H9 (cell line): ENCODE measurements around the gene PEAK3. TPM values are rescaled to one million over a fixed set of nuclear protein-coding genes. Genes with fewer than 3 reads are reported as not detected.

Experiments
- DNase-seq: peaks from one replicate; pipeline ENCODE4 v3.0.0-alpha.2; 2017
- H2AFZ ChIP-seq: one replicate; pipeline ENCODE4 v1.6.1; 2013; ENCODE audit warnings: mild to moderate bottlenecking, low read length, control low read depth, moderate library complexity
- H2AK5ac ChIP-seq: 2 replicates; pipeline ENCODE4 v1.6.1; 2013; ENCODE audit warnings: low read length, control low read depth, mixed read lengths; ENCODE audit not compliant: insufficient read length
- H2BK120ac ChIP-seq: one replicate; pipeline ENCODE4 v1.6.1; 2013; ENCODE audit warnings: low read depth, mild to moderate bottlenecking, low read length, control low read depth, inconsistent platforms; ENCODE audit not compliant: poor library complexity, severe bottlenecking
- H2BK12ac ChIP-seq: 2 replicates; pipeline ENCODE4 v1.6.1; 2013; ENCODE audit warnings: low read length, control low read depth, mixed read lengths, low read depth; ENCODE audit not compliant: insufficient read length
- H2BK15ac ChIP-seq: 2 replicates; pipeline ENCODE4 v1.6.1; 2013; ENCODE audit warnings: low read depth, low read length, control low read depth
- H2BK20ac ChIP-seq: one replicate; pipeline ENCODE4 v1.6.1; 2013; ENCODE audit warnings: low read depth, mild to moderate bottlenecking, low read length, control low read depth, inconsistent platforms; ENCODE audit not compliant: poor library complexity, severe bottlenecking
- H2BK5ac ChIP-seq: 2 replicates; pipeline ENCODE4 v1.6.1; 2013; ENCODE audit warnings: low read length, control low read depth, mixed read lengths; ENCODE audit not compliant: insufficient read length
- H3K14ac ChIP-seq: 2 replicates; pipeline ENCODE4 v1.6.1; 2013; ENCODE audit warnings: low read length, control low read depth; ENCODE audit not compliant: insufficient read depth
- H3K18ac ChIP-seq: 2 replicates; pipeline ENCODE4 v1.6.1; 2013; ENCODE audit warnings: low read depth, mild to moderate bottlenecking, mixed read lengths, low read length, control low read depth; ENCODE audit not compliant: insufficient read length
- H3K23ac ChIP-seq: 2 replicates; pipeline ENCODE4 v1.6.1; 2013; ENCODE audit warnings: low read length, control low read depth, mixed read lengths, low read depth; ENCODE audit not compliant: insufficient read length
- H3K23me2 ChIP-seq: 2 replicates; pipeline ENCODE4 v1.6.1; 2013; ENCODE audit warnings: low read depth, mild to moderate bottlenecking, mixed read lengths, low read length, control low read depth; ENCODE audit not compliant: insufficient read length, poor library complexity, severe bottlenecking
- H3K27ac ChIP-seq: 2 replicates; pipeline ENCODE4 v1.5.1; 2013; ENCODE audit warnings: low read length, control low read depth, mixed read lengths, low read depth; ENCODE audit not compliant: insufficient read length
- H3K27me3 ChIP-seq: 2 replicates; pipeline ENCODE4 v1.6.1; 2013; ENCODE audit warnings: low read length, control low read depth, inconsistent platforms; ENCODE audit not compliant: insufficient read depth
- H3K4ac ChIP-seq: 2 replicates; pipeline ENCODE4 v1.6.1; 2013; ENCODE audit warnings: low read depth, mild to moderate bottlenecking, control low read depth, inconsistent platforms, low read length, moderate library complexity
- H3K4me1 ChIP-seq: 2 replicates; pipeline ENCODE4 v1.6.1; 2013; ENCODE audit warnings: low read length, control low read depth, inconsistent platforms; ENCODE audit not compliant: insufficient read depth
- H3K4me2 ChIP-seq: 2 replicates; pipeline ENCODE4 v1.6.1; 2013; ENCODE audit warnings: low read length, control low read depth, mixed read lengths; ENCODE audit not compliant: insufficient read length, insufficient read depth
- H3K56ac ChIP-seq: 2 replicates; pipeline ENCODE4 v1.6.1; 2013; ENCODE audit warnings: low read depth, mild to moderate bottlenecking, mixed read lengths, low read length, control low read depth; ENCODE audit not compliant: insufficient read length
- H3K79me1 ChIP-seq: 2 replicates; pipeline ENCODE4 v1.6.1; 2013; ENCODE audit warnings: low read depth, mild to moderate bottlenecking, moderate library complexity, low read length, control low read depth, inconsistent platforms; ENCODE audit not compliant: insufficient read depth, poor library complexity, severe bottlenecking
- H3K79me2 ChIP-seq: 2 replicates; pipeline ENCODE4 v1.6.1; 2013; ENCODE audit warnings: low read length, control low read depth, inconsistent platforms; ENCODE audit not compliant: insufficient read depth
- H3K9ac ChIP-seq: 2 replicates; pipeline ENCODE4 v1.6.1; 2013; ENCODE audit warnings: low read length, control low read depth, mixed read lengths; ENCODE audit not compliant: insufficient read length; ENCODE audit errors: extremely low read depth
- H3K9me3 ChIP-seq: one replicate; pipeline ENCODE4 v1.6.1; 2013; ENCODE audit warnings: low read depth, low read length, inconsistent platforms; ENCODE audit not compliant: control insufficient read depth
- H3T11ph ChIP-seq: one replicate; pipeline ENCODE4 v1.6.1; 2013; ENCODE audit warnings: mild to moderate bottlenecking, low read length, control low read depth, inconsistent platforms
- H4K20me1 ChIP-seq: one replicate; pipeline ENCODE4 v1.6.1; 2013; ENCODE audit not compliant: control insufficient read depth, insufficient read length, insufficient read depth
- H4K5ac ChIP-seq: 2 replicates; pipeline ENCODE4 v1.6.1; 2013; ENCODE audit warnings: low read depth, mild to moderate bottlenecking, mixed read lengths, low read length, control low read depth; ENCODE audit not compliant: insufficient read length
- H4K8ac ChIP-seq: replicated peaks from 2 replicates; pipeline ENCODE4 v1.6.1; 2013; ENCODE audit warnings: low read length, control low read depth, mixed read lengths, low read depth; ENCODE audit not compliant: insufficient read length
- H4K91ac ChIP-seq: 2 replicates; pipeline ENCODE4 v1.6.1; 2013; ENCODE audit warnings: low read depth, mild to moderate bottlenecking, moderate library complexity, mixed read lengths, low read length, control low read depth; ENCODE audit not compliant: insufficient read length
- H3K27ac Mint-ChIP-seq, 3 experiments: 2 replicates in 2 of 3; 3 replicates in 1 of 3; pipeline ENCODE4 v1.8.0; 2020 to 2021; ENCODE audit warnings: mixed read lengths in 3 of 3, mild to moderate bottlenecking in 1 of 3, moderate library complexity in 1 of 3
- H3K27me3 Mint-ChIP-seq: 2 replicates; pipeline ENCODE4 v1.8.0; 2021; ENCODE audit warnings: low read depth, mild to moderate bottlenecking, moderate library complexity, mixed read lengths
- H3K36me3 Mint-ChIP-seq, 3 experiments: 2 replicates in 2 of 3; 3 replicates in 1 of 3; pipeline ENCODE4 v1.8.0; 2020 to 2021; ENCODE audit warnings: low read depth in 3 of 3, mixed read lengths in 3 of 3; ENCODE audit not compliant: insufficient read depth in 1 of 3
- H3K4me1 Mint-ChIP-seq, 2 experiments: 2 replicates each; pipeline ENCODE4 v1.8.0; 2020; ENCODE audit warnings: mixed read lengths in 2 of 2
- H3K4me3 Mint-ChIP-seq, 2 experiments: 2 replicates in 1 of 2; 3 replicates in 1 of 2; pipeline ENCODE4 v1.8.0; 2020 to 2021; ENCODE audit warnings: mild to moderate bottlenecking in 2 of 2, mixed read lengths in 2 of 2, moderate library complexity in 1 of 2
- H3K9me3 Mint-ChIP-seq, 2 experiments: 2 replicates in 1 of 2; 3 replicates in 1 of 2; pipeline ENCODE4 v1.8.0; 2020; ENCODE audit warnings: mild to moderate bottlenecking in 2 of 2, mixed read lengths in 2 of 2, moderate library complexity in 1 of 2
- WGBS: extraction: QIAGEN DNeasy Blood & Tissue Kit; methylation state at CpG from one replicate; pipeline ENCODE4 v1.1.7; 2013; ENCODE audit warnings: missing lambda C conversion rate, low lambda C conversion rate, mixed read lengths; ENCODE audit not compliant: insufficient read length; ENCODE audit errors: extremely low coverage; 5-methylcytosine and 5-hydroxymethylcytosine counted together
- total RNA-seq: library from RNA; stranded (reverse); gene quantifications from 2 replicates; pipeline ENCODE4 v1.2.1, GENCODE V29; 2021
- TF ChIP-seq, protein P1 (sequence below): fragments of 200-600 bp; sonication (generic); conservative IDR thresholded peaks from 3 replicates; pipeline ENCODE4 v1.8.0; 2021; ENCODE audit warnings: antibody characterized with exemption, mild to moderate bottlenecking

PEAK3 gene
- total RNA-seq, 1 experiment from 2014 or later = not detected

DNA sequence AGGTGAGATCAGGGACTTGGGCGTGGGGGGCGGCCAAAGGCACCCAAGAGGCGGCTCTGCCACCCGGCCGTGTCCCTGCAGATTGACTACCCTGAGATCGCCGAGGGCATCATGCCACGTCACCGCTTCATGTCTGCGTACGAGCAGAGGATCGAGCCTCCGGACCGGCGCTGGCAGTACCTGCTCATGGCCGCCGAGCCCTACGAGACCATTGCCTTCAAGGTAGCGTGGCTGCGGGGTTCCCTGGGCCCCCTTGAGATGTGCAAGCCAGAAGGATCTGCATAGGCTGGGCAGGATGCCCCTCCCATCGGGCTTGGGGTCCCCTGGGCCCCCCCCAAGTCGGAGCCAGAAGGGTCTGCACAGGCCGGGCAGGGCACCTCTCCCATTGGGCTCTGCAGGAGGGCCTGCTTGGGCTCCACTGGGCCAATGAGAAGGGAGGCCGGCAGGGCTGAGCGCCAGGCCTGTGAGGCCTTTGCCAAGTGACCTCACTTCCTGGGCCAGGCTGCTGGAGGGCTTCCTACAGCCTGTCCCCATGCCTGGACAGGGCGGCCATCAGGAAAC, 35.1 kb downstream of the PEAK3 start:
- no peak for DNase-seq
- WGBS = no CpG with 5 or more reads among the region's 26 CpGs
- no peaks in the 10 kb centered on the region for H3K9me3 Mint-ChIP-seq
- Histone ChIP-seq H3K27me3 (no peaks in the 10 kb centered on the region), H2BK15ac (no peak overlapping the region), H4K5ac (no peak overlapping the region), H3T11ph (no peak overlapping the region), H4K8ac (no peak overlapping the region), H3K23me2 (no peaks in the 10 kb centered on the region), H3K4me1 (no peaks in the 10 kb centered on the region), H3K79me1 (peaks cover 6% of the 10 kb centered on the region), H2BK20ac (no peak overlapping the region), H3K4me2 (no peak overlapping the region), H3K4ac (no peak overlapping the region), H2BK12ac (no peak overlapping the region), H3K23ac (no peak overlapping the region), H3K9ac (no peak overlapping the region), H2BK120ac (no peak overlapping the region), H4K91ac (no peak overlapping the region), H3K27ac (no peak overlapping the region), H2AFZ (no peak overlapping the region), H3K18ac (no peak overlapping the region), H3K56ac (no peak overlapping the region), H2AK5ac (no peak overlapping the region), H3K14ac (no peak overlapping the region), H3K79me2 (peaks cover 8% of the 10 kb centered on the region; the same call in 1 of the 2 replicates), H2BK5ac (no peak overlapping the region), H3K9me3 (no peaks in the 10 kb centered on the region), H4K20me1 (no peaks in the 10 kb centered on the region)
- TF ChIP-seq, protein P1, sequence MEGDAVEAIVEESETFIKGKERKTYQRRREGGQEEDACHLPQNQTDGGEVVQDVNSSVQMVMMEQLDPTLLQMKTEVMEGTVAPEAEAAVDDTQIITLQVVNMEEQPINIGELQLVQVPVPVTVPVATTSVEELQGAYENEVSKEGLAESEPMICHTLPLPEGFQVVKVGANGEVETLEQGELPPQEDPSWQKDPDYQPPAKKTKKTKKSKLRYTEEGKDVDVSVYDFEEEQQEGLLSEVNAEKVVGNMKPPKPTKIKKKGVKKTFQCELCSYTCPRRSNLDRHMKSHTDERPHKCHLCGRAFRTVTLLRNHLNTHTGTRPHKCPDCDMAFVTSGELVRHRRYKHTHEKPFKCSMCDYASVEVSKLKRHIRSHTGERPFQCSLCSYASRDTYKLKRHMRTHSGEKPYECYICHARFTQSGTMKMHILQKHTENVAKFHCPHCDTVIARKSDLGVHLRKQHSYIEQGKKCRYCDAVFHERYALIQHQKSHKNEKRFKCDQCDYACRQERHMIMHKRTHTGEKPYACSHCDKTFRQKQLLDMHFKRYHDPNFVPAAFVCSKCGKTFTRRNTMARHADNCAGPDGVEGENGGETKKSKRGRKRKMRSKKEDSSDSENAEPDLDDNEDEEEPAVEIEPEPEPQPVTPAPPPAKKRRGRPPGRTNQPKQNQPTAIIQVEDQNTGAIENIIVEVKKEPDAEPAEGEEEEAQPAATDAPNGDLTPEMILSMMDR = no peak
- no peak overlapping the region for H3K27ac Mint-ChIP-seq
- H3K4me3 Mint-ChIP-seq = no peak overlapping the region; a peak in 1 of 5 replicates
- H3K36me3 Mint-ChIP-seq = peaks cover 16 to 42% (median 33%) of the 10 kb centered on the region in 3 experiments; a peak in 6 of 7 replicates
- H3K27me3 Mint-ChIP-seq = no peaks in the 10 kb centered on the region
- H3K4me1 Mint-ChIP-seq = 0 out of 4 replicates have a peak, but pooled peaks cover 0 to 2% of the 10 kb centered on the region in 2 experiments
